BLaER1 treated with 17β-estradiol and CSF1 and Interleukin-3, amounts not matched to agents 10 nM and 100 nM (cell line): ENCODE data around the gene ASPSCR1.
"Not testable (repeated sequence)": the region's sequence is repeated elsewhere in the genome, so short reads cannot be mapped to it uniquely, and the experiment has no call there.

ENCODE experiments used
- H3K27ac ChIP-seq, 11 experiments: shearing (Covaris generic); formaldehyde crosslinking; 2 replicates each; pipeline ENCODE4 v1.8.1; 2022
- H3K27me3 ChIP-seq, 11 experiments: shearing (Covaris generic); formaldehyde crosslinking; 2 replicates each; pipeline ENCODE4 v1.8.1; 2022
- H3K36me3 ChIP-seq, 11 experiments: shearing (Covaris generic); formaldehyde crosslinking; 2 replicates each; pipeline ENCODE4 v1.8.1; 2022
- H3K4me1 ChIP-seq, 10 experiments: shearing (Covaris generic); formaldehyde crosslinking; 2 replicates each; pipeline ENCODE4 v1.8.1; 2022
- H3K4me2 ChIP-seq, 11 experiments: shearing (Covaris generic); formaldehyde crosslinking; 2 replicates each; pipeline ENCODE4 v1.8.1; 2022
- H3K4me3 ChIP-seq, 10 experiments: shearing (Covaris generic); formaldehyde crosslinking; 2 replicates each; pipeline ENCODE4 v1.8.1; 2022
- H3K9ac ChIP-seq, 11 experiments: shearing (Covaris generic); formaldehyde crosslinking; 2 replicates each; pipeline ENCODE4 v1.8.1; 2022
- H3K9me3 ChIP-seq, 11 experiments: shearing (Covaris generic); formaldehyde crosslinking; replicated peaks in 1 of 11; 2 replicates each; pipeline ENCODE4 v1.8.1; 2022
- H4K20me1 ChIP-seq, 11 experiments: shearing (Covaris generic); formaldehyde crosslinking; 2 replicates each; pipeline ENCODE4 v1.8.1; 2022
- Cebpa-rat ChIP-seq, 11 experiments: shearing (Covaris generic); IDR thresholded peaks; 2 replicates each; pipeline ENCODE4 v1.8.1; 2022

Gene ASPSCR1

DNA sequence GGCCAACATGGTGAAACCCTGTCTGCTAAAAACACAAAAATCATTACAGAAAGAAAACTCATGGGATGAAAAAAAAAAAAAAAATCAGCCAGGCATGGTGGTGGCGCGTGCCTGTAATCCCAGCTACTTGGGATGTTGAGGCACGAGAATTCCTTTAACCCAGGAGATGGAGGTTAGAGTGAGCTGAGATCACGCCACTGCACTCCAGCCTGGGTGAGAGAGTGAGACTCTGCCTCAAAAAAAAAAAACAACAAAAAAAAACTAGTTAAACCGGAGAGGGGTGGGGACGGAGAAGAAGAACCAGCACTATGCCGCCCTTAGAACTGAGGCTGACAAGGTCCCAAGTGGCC is 9.1 kb upstream of the ASPSCR1 start:
- H3K36me3 ChIP-seq, result no peaks in the 10 kb centered on the region
- peaks cover 2 to 14% (median 10%) of the 10 kb centered on the region in 11 experiments; a peak in 21 of 22 replicates for H3K9me3 ChIP-seq
- peak overlapping the region in 2 of 11 experiments; percentile 20 to 67; a peak in 5 of 22 replicates for H3K27ac ChIP-seq
- peaks cover 0 to 16% (median 0%) of the 10 kb centered on the region in 11 experiments; a peak in 4 of 22 replicates for H4K20me1 ChIP-seq
- H3K4me1 ChIP-seq, result peaks cover 39 to 50% (median 46%) of the 10 kb centered on the region in 10 experiments
- peak overlapping the region; percentile 79 to 98 (median 93) for H3K4me2 ChIP-seq
- H3K4me3 ChIP-seq, result peak overlapping the region in 3 of 10 experiments; percentile 24 to 55 (median 28); a peak in 3 of 20 replicates
- peaks cover 36 to 45% (median 42%) of the 10 kb centered on the region in 11 experiments for H3K27me3 ChIP-seq
- H3K9ac ChIP-seq, result peak overlapping the region in 7 of 11 experiments; percentile 10 to 72 (median 59); a peak in 9 of 22 replicates
- TF ChIP-seq Cebpa-rat (IDR thresholded peaks at IDR 0.05), result no peak

GRCh38 chr17:81968850-81969812 is 8.3 kb upstream of the ASPSCR1 start:
- H3K4me3 ChIP-seq, result no peak overlapping the region
- peak overlapping the region in 1 of 11 experiments; percentile 44; a peak in 1 of 22 replicates for H3K9ac ChIP-seq
- H3K9me3 ChIP-seq, result peaks cover 8 to 21% (median 17%) of the 10 kb centered on the region in 11 experiments; a peak in 21 of 22 replicates
- peaks cover 0 to 14% (median 0%) of the 10 kb centered on the region in 11 experiments; a peak in 4 of 22 replicates for H4K20me1 ChIP-seq
- no peak overlapping the region for H3K27ac ChIP-seq
- TF ChIP-seq Cebpa-rat (IDR thresholded peaks at IDR 0.05), result no peak
- H3K4me2 ChIP-seq, result peak overlapping the region; percentile 79 to 98 (median 93)
- no peaks in the 10 kb centered on the region for H3K36me3 ChIP-seq
- H3K4me1 ChIP-seq, result peaks cover 39 to 50% (median 46%) of the 10 kb centered on the region in 10 experiments
- H3K27me3 ChIP-seq, result peaks cover 29 to 37% (median 35%) of the 10 kb centered on the region in 11 experiments

DNA sequence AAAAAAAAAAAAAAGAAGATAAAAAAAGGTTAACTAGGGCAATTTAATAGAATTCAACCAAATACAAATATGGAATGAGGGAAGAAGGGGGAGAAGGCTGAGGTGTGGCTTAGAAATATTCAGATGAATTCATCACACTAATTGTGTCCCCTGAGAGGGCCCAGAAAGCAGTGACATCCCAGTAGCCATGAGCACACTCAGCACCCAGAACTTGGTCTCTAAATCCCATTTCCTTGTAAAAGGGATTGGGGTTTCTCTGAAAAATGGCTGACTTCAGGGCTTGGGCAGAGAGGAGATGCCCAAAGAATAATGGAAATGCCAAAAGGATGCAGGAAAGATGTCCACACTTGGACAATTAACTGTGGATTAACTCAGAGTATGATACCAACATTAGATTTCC is 4.0 kb upstream of the ASPSCR1 start:
- no peak overlapping the region for H3K27ac ChIP-seq
- no peak for TF ChIP-seq Cebpa-rat (IDR thresholded peaks at IDR 0.05)
- H3K4me2 ChIP-seq, result no peak overlapping the region
- peaks cover 27 to 33% (median 30%) of the 10 kb centered on the region in 10 experiments for H3K4me1 ChIP-seq
- H3K36me3 ChIP-seq, result no peaks in the 10 kb centered on the region
- peaks cover 0 to 6% (median 3%) of the 10 kb centered on the region in 11 experiments; a peak in 17 of 22 replicates for H3K27me3 ChIP-seq
- H3K9ac ChIP-seq, result no peak overlapping the region
- peaks cover 0 to 5% (median 1%) of the 10 kb centered on the region in 11 experiments; a peak in 13 of 22 replicates for H4K20me1 ChIP-seq
- H3K9me3 ChIP-seq, result peaks cover 8 to 23% (median 19%) of the 10 kb centered on the region in 11 experiments; a peak in 21 of 22 replicates
- H3K4me3 ChIP-seq, result no peak overlapping the region

GRCh38 chr17:81976332-81977210 is 858 bp upstream of the ASPSCR1 start:
- H3K9me3 ChIP-seq, result peaks cover 8 to 23% (median 19%) of the 10 kb centered on the region in 11 experiments; a peak in 21 of 22 replicates
- peak overlapping the region; percentile 91 to 99 (median 95) for H3K4me2 ChIP-seq
- H3K27me3 ChIP-seq, result peaks cover 24 to 36% (median 31%) of the 10 kb centered on the region in 11 experiments
- peaks cover 0 to 37% (median 32%) of the 10 kb centered on the region in 11 experiments; a peak in 19 of 22 replicates for H4K20me1 ChIP-seq
- no peak for TF ChIP-seq Cebpa-rat (IDR thresholded peaks at IDR 0.05)
- peak overlapping the region; percentile 70 to 84 (median 76) for H3K4me3 ChIP-seq
- peaks cover 38 to 56% (median 48%) of the 10 kb centered on the region in 10 experiments for H3K4me1 ChIP-seq
- H3K9ac ChIP-seq, result peak overlapping the region; percentile 92 to 99 (median 96)
- peaks cover 0 to 18% (median 9%) of the 10 kb centered on the region in 11 experiments; a peak in 13 of 22 replicates for H3K36me3 ChIP-seq
- peak overlapping the region; percentile 94 to 99 (median 98) for H3K27ac ChIP-seq

DNA sequence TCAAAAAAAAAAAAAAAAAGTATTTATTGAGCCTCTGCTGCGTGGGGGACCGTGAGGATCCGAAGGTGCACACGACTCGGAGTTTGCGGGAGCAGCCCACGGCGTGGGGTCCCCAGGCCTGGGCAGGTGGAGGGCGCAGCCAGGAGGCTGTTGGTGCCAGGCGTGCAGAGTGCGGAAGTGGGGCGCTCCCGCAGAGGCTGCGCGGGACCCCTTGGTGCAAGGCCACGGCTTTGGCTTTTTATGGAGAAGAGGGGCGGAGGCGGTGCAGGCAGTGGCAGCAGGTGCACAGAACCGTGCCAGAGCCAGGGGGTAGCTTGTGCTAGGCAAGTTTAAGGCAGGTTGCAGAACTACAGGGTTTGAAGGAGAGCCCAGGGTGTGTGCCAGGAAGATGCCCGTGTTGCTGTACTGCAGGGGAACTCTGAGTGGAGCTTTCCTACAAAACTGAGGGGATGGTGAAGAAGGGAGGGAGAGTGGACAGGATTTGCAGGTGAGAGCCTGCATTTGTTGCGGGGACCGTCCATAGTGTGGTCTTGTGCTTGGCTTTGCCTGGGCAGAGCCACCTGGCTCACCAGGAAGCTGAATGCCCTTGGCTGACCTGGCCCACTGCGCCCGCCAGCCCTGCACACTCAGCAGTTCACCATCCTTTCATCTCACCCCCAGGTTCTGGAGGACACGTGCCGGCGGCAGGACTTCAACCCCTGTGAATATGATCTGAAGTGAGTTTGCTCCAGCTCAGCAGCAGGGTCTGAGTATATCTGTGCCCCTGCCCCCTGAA is 1.3 kb downstream of the ASPSCR1 start:
- H4K20me1 ChIP-seq, result peaks cover 0 to 58% (median 52%) of the 10 kb centered on the region in 11 experiments; a peak in 20 of 22 replicates
- H3K27me3 ChIP-seq, result peaks cover 34 to 55% (median 49%) of the 10 kb centered on the region in 11 experiments
- H3K9ac ChIP-seq, result peak overlapping the region in 2 of 11 experiments; percentile 99; a peak in 3 of 22 replicates
- peaks cover 0 to 6% (median 5%) of the 10 kb centered on the region in 11 experiments; a peak in 19 of 22 replicates for H3K9me3 ChIP-seq
- peaks cover 53 to 71% (median 66%) of the 10 kb centered on the region in 10 experiments for H3K4me1 ChIP-seq
- peak overlapping the region; percentile 70 to 84 (median 76); a peak in 19 of 20 replicates for H3K4me3 ChIP-seq
- no peak for TF ChIP-seq Cebpa-rat (IDR thresholded peaks at IDR 0.05)
- H3K36me3 ChIP-seq, result peaks cover 0 to 22% (median 11%) of the 10 kb centered on the region in 11 experiments; a peak in 18 of 22 replicates
- peak overlapping the region in 1 of 11 experiments; percentile 96; a peak in 2 of 22 replicates for H3K27ac ChIP-seq
- peak overlapping the region; percentile 90 to 99 (median 96) for H3K4me2 ChIP-seq

- Histone ChIP-seq H3K36me3 (peaks cover 13 to 36% (median 24%) of the 10 kb centered on the region in 11 experiments), H3K9me3 (no peaks in the 10 kb centered on the region), H4K20me1 (peaks cover 0 to 68% (median 52%) of the 10 kb centered on the region in 11 experiments; a peak in 20 of 22 replicates), H3K27me3 (peaks cover 34 to 55% (median 49%) of the 10 kb centered on the region in 11 experiments), H3K4me1 (peaks cover 54 to 77% (median 71%) of the 10 kb centered on the region in 10 experiments), H3K4me2 (peak overlapping the region; percentile 50 to 98 (median 79)), H3K4me3 (no peak overlapping the region), H3K9ac (no peak overlapping the region), H3K27ac (no peak overlapping the region)
- no peak for TF ChIP-seq Cebpa-rat (IDR thresholded peaks at IDR 0.05)
These were observed 2.7 kb downstream of the ASPSCR1 start for GRCh38 chr17:81980122-81980521.

DNA sequence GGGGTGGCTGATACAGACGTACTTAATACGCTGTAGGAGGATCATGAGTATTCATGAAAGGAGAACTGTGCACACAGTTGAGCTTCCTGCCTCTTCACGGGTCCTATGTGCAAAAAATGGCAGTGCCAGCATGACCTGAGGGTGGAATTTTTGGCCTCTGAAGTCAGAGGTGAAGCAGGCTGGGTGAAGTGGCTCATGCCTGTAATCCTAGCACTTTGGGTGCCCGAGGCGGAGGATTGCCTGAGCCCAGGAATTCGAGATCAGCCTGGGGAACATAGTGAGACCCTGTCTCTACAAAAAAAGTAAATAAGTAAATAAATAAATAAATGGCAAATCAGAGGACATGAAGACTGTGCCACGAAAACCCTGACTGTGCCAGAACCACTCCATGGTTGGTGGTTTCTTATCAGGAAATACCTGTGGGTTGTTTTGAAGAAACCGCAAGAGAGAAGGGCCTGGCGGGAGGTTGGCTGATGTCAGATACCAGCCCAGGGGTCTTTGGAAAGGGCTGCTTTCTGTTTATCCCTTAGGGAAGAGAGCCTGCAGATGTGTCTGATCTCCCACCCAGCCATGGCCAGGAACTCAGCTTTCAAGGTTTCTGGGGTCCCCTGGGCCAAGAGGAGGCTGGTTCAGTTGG is 3.4 kb downstream of the ASPSCR1 start:
- H3K36me3 ChIP-seq, result peaks cover 20 to 43% (median 31%) of the 10 kb centered on the region in 11 experiments
- H3K27me3 ChIP-seq, result peaks cover 34 to 55% (median 49%) of the 10 kb centered on the region in 11 experiments
- peak overlapping the region; percentile 50 to 98 (median 79) for H3K4me2 ChIP-seq
- no peak for TF ChIP-seq Cebpa-rat (IDR thresholded peaks at IDR 0.05)
- H3K4me3 ChIP-seq, result no peak overlapping the region
- no peak overlapping the region for H3K27ac ChIP-seq
- peak overlapping the region in 4 of 11 experiments; percentile 10 to 38 (median 23); a peak in 4 of 22 replicates for H3K9ac ChIP-seq
- H3K4me1 ChIP-seq, result peaks cover 51 to 77% (median 71%) of the 10 kb centered on the region in 10 experiments
- H4K20me1 ChIP-seq, result peaks cover 0 to 75% (median 55%) of the 10 kb centered on the region in 11 experiments; a peak in 20 of 22 replicates
- no peaks in the 10 kb centered on the region for H3K9me3 ChIP-seq

- Histone ChIP-seq H3K9ac (peak overlapping the region in 2 of 11 experiments; percentile 17 to 38; a peak in 2 of 22 replicates), H3K4me1 (peaks cover 45 to 71% (median 66%) of the 10 kb centered on the region in 10 experiments), H4K20me1 (peaks cover 1 to 82% (median 62%) of the 10 kb centered on the region in 11 experiments; a peak in 20 of 22 replicates), H3K4me2 (peak overlapping the region; percentile 50 to 98 (median 79)), H3K27me3 (peaks cover 34 to 55% (median 49%) of the 10 kb centered on the region in 11 experiments), H3K36me3 (peaks cover 27 to 50% (median 38%) of the 10 kb centered on the region in 11 experiments)
- H3K4me3 ChIP-seq, H3K27ac ChIP-seq, H3K9me3 ChIP-seq: not testable (repeated sequence)
These were observed 4.1 kb downstream of the ASPSCR1 start for GRCh38 chr17:81981511-81981910.
